ENCODE data around the gene MBOAT1. TPM values are rescaled to one million over a fixed set of nuclear protein-coding genes. Genes with fewer than 3 reads are reported as not detected.

The MBOAT1 gene
- total RNA-seq, 1 experiment from 2014 or later, result 9.9 TPM

DNA sequence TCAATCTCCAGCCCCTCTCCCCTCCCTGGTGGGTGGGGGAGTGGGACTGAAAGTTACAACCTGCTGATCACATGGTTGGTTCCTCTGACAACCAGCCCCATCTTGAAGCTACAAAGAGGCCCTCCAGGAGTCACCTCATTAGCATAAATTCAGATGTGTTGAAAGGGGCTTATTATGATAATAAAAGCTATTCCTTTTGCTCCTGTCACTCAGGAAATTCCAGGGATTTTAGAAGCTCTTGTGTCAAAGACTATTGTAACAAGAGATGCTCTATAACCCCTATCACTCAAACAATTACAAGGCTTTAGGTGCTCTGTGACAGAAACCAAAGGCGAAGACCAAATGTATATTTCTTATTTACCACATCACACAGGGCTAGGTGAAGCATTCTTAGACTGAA lies 30.1 kb upstream of the MBOAT1 start:
- no peak overlapping the region for H3K27ac ChIP-seq (ENCODE audit: insufficient read length, low read depth, low read length)
- H2BK12ac ChIP-seq (ENCODE audit: insufficient read length, low read depth, low read length), result no peak overlapping the region
- H3T11ph ChIP-seq (ENCODE audit: low read length), result no peak overlapping the region
- no peak overlapping the region for H2BK5ac ChIP-seq (ENCODE audit: insufficient read length, low read length)
- H2BK20ac ChIP-seq (ENCODE audit: low read depth, low read length, poor library complexity, severe bottlenecking), result no peak overlapping the region
- DNase-seq, result no peak
- peaks cover 12% of the 10 kb centered on the region; the same call in 1 of the 2 replicates for H3K4me1 ChIP-seq (ENCODE audit: insufficient read depth, low read length)
- no peaks in the 10 kb centered on the region for H3K79me1 ChIP-seq (ENCODE audit: insufficient read depth, low read depth, low read length, poor library complexity, severe bottlenecking)
- H3K4me2 ChIP-seq (ENCODE audit: insufficient read depth, insufficient read length, low read length), result no peak overlapping the region
- no peak overlapping the region for H4K91ac ChIP-seq (ENCODE audit: insufficient read length, low read depth, low read length)
- H3K36me3 Mint-ChIP-seq (ENCODE audit: insufficient read depth in 1 of 3, low read depth in 3 of 3), result no peaks in the 10 kb centered on the region; a peak in 2 of 7 replicates
- no CpG with 5 or more reads among the region's 1 CpG for WGBS (ENCODE audit: extremely low coverage, insufficient read length, low lambda C conversion rate)
- no peaks in the 10 kb centered on the region for H3K23me2 ChIP-seq (ENCODE audit: insufficient read length, low read depth, low read length, poor library complexity, severe bottlenecking)
- H2BK15ac ChIP-seq (ENCODE audit: low read depth, low read length), result no peak overlapping the region
- H3K9me3 ChIP-seq (ENCODE audit: control insufficient read depth, low read depth, low read length), result no peaks in the 10 kb centered on the region
- H3K23ac ChIP-seq (ENCODE audit: insufficient read length, low read depth, low read length), result no peak overlapping the region
- H4K8ac ChIP-seq (replicated peaks; ENCODE audit: insufficient read length, low read depth, low read length), result no peak overlapping the region
- H3K18ac ChIP-seq (ENCODE audit: insufficient read length, low read depth, low read length), result no peak overlapping the region
- H3K79me2 ChIP-seq (ENCODE audit: insufficient read depth, low read length), result no peaks in the 10 kb centered on the region
- H2AFZ ChIP-seq (ENCODE audit: low read length), result no peak overlapping the region
- H4K5ac ChIP-seq (ENCODE audit: insufficient read length, low read depth, low read length), result no peak overlapping the region
- no peak overlapping the region for H3K4me3 Mint-ChIP-seq
- H3K14ac ChIP-seq (ENCODE audit: insufficient read depth, low read length), result no peak overlapping the region
- H3K27me3 Mint-ChIP-seq (ENCODE audit: low read depth), result no peaks in the 10 kb centered on the region
- no peaks in the 10 kb centered on the region for H4K20me1 ChIP-seq (ENCODE audit: control insufficient read depth, insufficient read depth, insufficient read length)
- no peak overlapping the region for H3K9ac ChIP-seq (ENCODE audit: extremely low read depth, insufficient read length, low read length)
- H3K27me3 ChIP-seq (ENCODE audit: insufficient read depth, low read length), result no peaks in the 10 kb centered on the region
- no peak overlapping the region for H3K27ac Mint-ChIP-seq
- TF ChIP-seq, protein P1, sequence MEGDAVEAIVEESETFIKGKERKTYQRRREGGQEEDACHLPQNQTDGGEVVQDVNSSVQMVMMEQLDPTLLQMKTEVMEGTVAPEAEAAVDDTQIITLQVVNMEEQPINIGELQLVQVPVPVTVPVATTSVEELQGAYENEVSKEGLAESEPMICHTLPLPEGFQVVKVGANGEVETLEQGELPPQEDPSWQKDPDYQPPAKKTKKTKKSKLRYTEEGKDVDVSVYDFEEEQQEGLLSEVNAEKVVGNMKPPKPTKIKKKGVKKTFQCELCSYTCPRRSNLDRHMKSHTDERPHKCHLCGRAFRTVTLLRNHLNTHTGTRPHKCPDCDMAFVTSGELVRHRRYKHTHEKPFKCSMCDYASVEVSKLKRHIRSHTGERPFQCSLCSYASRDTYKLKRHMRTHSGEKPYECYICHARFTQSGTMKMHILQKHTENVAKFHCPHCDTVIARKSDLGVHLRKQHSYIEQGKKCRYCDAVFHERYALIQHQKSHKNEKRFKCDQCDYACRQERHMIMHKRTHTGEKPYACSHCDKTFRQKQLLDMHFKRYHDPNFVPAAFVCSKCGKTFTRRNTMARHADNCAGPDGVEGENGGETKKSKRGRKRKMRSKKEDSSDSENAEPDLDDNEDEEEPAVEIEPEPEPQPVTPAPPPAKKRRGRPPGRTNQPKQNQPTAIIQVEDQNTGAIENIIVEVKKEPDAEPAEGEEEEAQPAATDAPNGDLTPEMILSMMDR (conservative IDR thresholded peaks at IDR 0.05), result no peak
- H3K9me3 Mint-ChIP-seq, result peaks cover 0 to 3% of the 10 kb centered on the region in 2 experiments; a peak in 2 of 5 replicates
- no peak overlapping the region for H3K56ac ChIP-seq (ENCODE audit: insufficient read length, low read depth, low read length)
- peaks cover 22 to 23% of the 10 kb centered on the region in 2 experiments for H3K4me1 Mint-ChIP-seq
- no peak overlapping the region for H3K4ac ChIP-seq (ENCODE audit: low read depth, low read length)
- H2AK5ac ChIP-seq (ENCODE audit: insufficient read length, low read length), result no peak overlapping the region
- no peak overlapping the region for H2BK120ac ChIP-seq (ENCODE audit: low read depth, low read length, poor library complexity, severe bottlenecking)
